Breast epithelium (tissue), 3 donors: ENCODE results near the gene URAD.

ENCODE experiments used
- POLR2A ChIP-seq: fragments of 450-650 bp; IDR thresholded peaks from one replicate; pipeline ENCODE4 v1.6.1; 2016; ENCODE audit warnings: antibody characterized with exemption, mild to moderate bottlenecking, moderate library complexity
- POLR2AphosphoS5 ChIP-seq, 3 donors: sonication (generic); formaldehyde crosslinking; IDR thresholded peaks; one replicate each; pipeline ENCODE4 v1.6.1; 2017; ENCODE audit warnings: antibody characterized with exemption in 3 of 3
- TF ChIP-seq, protein P1 (sequence below), 3 donors: fragments of 450-650 bp; IDR thresholded peaks; one replicate each; pipeline ENCODE4 v1.5.1; 2016 to 2017; ENCODE audit warnings: antibody characterized with exemption in 3 of 3, mild to moderate bottlenecking in 3 of 3, moderate library complexity in 3 of 3

- TF ChIP-seq, protein P1, sequence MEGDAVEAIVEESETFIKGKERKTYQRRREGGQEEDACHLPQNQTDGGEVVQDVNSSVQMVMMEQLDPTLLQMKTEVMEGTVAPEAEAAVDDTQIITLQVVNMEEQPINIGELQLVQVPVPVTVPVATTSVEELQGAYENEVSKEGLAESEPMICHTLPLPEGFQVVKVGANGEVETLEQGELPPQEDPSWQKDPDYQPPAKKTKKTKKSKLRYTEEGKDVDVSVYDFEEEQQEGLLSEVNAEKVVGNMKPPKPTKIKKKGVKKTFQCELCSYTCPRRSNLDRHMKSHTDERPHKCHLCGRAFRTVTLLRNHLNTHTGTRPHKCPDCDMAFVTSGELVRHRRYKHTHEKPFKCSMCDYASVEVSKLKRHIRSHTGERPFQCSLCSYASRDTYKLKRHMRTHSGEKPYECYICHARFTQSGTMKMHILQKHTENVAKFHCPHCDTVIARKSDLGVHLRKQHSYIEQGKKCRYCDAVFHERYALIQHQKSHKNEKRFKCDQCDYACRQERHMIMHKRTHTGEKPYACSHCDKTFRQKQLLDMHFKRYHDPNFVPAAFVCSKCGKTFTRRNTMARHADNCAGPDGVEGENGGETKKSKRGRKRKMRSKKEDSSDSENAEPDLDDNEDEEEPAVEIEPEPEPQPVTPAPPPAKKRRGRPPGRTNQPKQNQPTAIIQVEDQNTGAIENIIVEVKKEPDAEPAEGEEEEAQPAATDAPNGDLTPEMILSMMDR (IDR thresholded peaks at IDR 0.05): no peak
- no peak for TF ChIP-seq POLR2A
- no peak for TF ChIP-seq POLR2AphosphoS5 (IDR thresholded peaks at IDR 0.05)
Measured at GRCh38 chr13:27970382-27971235, 17.9 kb downstream of the URAD start.
